HepG2 (cell line): ENCODE results near the gene EFNA2. TPM values are rescaled to one million over a fixed set of nuclear protein-coding genes. Genes with fewer than 3 reads are reported as not detected.
A peak's percentile ranks its signal among the peaks of the same experiment; 100 is the strongest.

Experiments
- GTF3A ChIP-seq: sonication (generic); formaldehyde crosslinking; conservative IDR thresholded peaks from 2 replicates; pipeline ENCODE4 v1.4.0; 2020; ENCODE audit warnings: mild to moderate bottlenecking, missing genetic modification reagents
- HDAC6 ChIP-seq: fragments of 200-600 bp; sonication (generic); IDR thresholded peaks from 2 replicates; pipeline ENCODE4 v1.7.0; 2017; ENCODE audit warnings: mild to moderate bottlenecking, antibody characterized with exemption, low read length, low read depth
- MAZ ChIP-seq, 2 experiments: sonication (generic) in 1 of 2; formaldehyde crosslinking in 1 of 2; IDR thresholded peaks; 2 replicates each; pipeline versions ENCODE4 v1.5.0 to v1.6.1; 2012 to 2020; ENCODE audit warnings: low read depth in 2 of 2, mild to moderate bottlenecking in 2 of 2, borderline replicate concordance in 1 of 2, improper control_type of control experiment in 1 of 2, low read length in 1 of 2, missing genetic modification reagents in 1 of 2, moderate library complexity in 1 of 2
- NAIF1 ChIP-seq: sonication (generic); formaldehyde crosslinking; IDR thresholded peaks from 2 replicates; pipeline ENCODE4 v1.5.0; 2020; ENCODE audit warnings: mild to moderate bottlenecking, missing genetic modification reagents, borderline replicate concordance
- NFKB2 ChIP-seq: sonication (generic); formaldehyde crosslinking; IDR thresholded peaks from 2 replicates; pipeline ENCODE4 v1.4.0; 2020; ENCODE audit warnings: missing genetic modification reagents, borderline replicate concordance
- SNAI1 ChIP-seq: sonication (generic); formaldehyde crosslinking; IDR thresholded peaks from 2 replicates; pipeline ENCODE4 v1.5.0; 2020; ENCODE audit warnings: mild to moderate bottlenecking, missing genetic modification reagents, borderline replicate concordance
- TBX2 ChIP-seq: sonication (generic); formaldehyde crosslinking; IDR thresholded peaks from 2 replicates; pipeline ENCODE4 v1.5.0; 2020; ENCODE audit warnings: missing genetic modification reagents, mild to moderate bottlenecking, borderline replicate concordance
- ZFP36L1 ChIP-seq: sonication (generic); formaldehyde crosslinking; IDR thresholded peaks from 2 replicates; pipeline ENCODE4 v1.8.0; 2022; ENCODE audit warnings: mild to moderate bottlenecking, missing genetic modification reagents, moderate library complexity
- ZIK1 ChIP-seq: sonication (generic); formaldehyde crosslinking; IDR thresholded peaks from 2 replicates; pipeline ENCODE4 v1.5.0; 2020; ENCODE audit warnings: mild to moderate bottlenecking, low read depth, missing genetic modification reagents, borderline replicate concordance
- ZNF121 ChIP-seq: sonication (generic); formaldehyde crosslinking; IDR thresholded peaks from 2 replicates; pipeline ENCODE4 v1.5.0; 2020; ENCODE audit warnings: mild to moderate bottlenecking, missing genetic modification reagents
- ZNF780A ChIP-seq: sonication (generic); formaldehyde crosslinking; IDR thresholded peaks from 2 replicates; pipeline ENCODE4 v1.8.0; 2022; ENCODE audit warnings: mild to moderate bottlenecking, missing genetic modification reagents, moderate library complexity
- polyA plus RNA-seq, 8 experiments: library from polyadenylated mRNA; depleted of rRNA in 3 of 8; stranded (reverse) in 7 of 8; unstranded in 1 of 8; fragments of >200 nt; fragmentation: Illumina TruSeq in 4 of 8; extraction: Trizol in 4 of 8; gene quantifications; 2 replicates each; pipeline versions ENCODE4 v1.2.1 to v1.2.3, GENCODE V29; 2011 to 2016; ENCODE audit warnings: low read depth in 4 of 8, missing spikeins in 1 of 8, mixed read lengths in 1 of 8; ENCODE audit not compliant: insufficient read depth in 1 of 8
- total RNA-seq, 5 experiments: library from RNA; depleted of rRNA; stranded (reverse); fragments of >200 nt; fragmentation: Illumina TruSeq; extraction: Trizol; gene quantifications; 2 replicates each; pipeline ENCODE4 v1.2.3, GENCODE V29; 2016; ENCODE audit warnings: low read depth in 1 of 5
- TF ChIP-seq, protein P1 (sequence below): sonication (generic); formaldehyde crosslinking; conservative IDR thresholded peaks from 2 replicates; pipeline ENCODE4 v1.8.1; 2023; ENCODE audit warnings: missing genetic modification reagents
- TF ChIP-seq, protein P2 (sequence below): sonication (generic); formaldehyde crosslinking; IDR thresholded peaks from 2 replicates; pipeline ENCODE4 v1.8.1; 2023; ENCODE audit warnings: missing genetic modification reagents, mild to moderate bottlenecking, borderline replicate concordance
- TF ChIP-seq, protein P3 (sequence below): sonication (generic); formaldehyde crosslinking; IDR thresholded peaks from one replicate; pipeline ENCODE4 v1.5.1; 2020; ENCODE audit warnings: mild to moderate bottlenecking, missing genetic modification reagents; ENCODE audit errors: not compliant biosample characterization

Gene EFNA2
- total and polyA plus RNA-seq, 2 of the 13 experiments (the other 11 are each of a cell fraction or from before 2014, with no cell fraction given), result 6.0 to 9.9 TPM

DNA sequence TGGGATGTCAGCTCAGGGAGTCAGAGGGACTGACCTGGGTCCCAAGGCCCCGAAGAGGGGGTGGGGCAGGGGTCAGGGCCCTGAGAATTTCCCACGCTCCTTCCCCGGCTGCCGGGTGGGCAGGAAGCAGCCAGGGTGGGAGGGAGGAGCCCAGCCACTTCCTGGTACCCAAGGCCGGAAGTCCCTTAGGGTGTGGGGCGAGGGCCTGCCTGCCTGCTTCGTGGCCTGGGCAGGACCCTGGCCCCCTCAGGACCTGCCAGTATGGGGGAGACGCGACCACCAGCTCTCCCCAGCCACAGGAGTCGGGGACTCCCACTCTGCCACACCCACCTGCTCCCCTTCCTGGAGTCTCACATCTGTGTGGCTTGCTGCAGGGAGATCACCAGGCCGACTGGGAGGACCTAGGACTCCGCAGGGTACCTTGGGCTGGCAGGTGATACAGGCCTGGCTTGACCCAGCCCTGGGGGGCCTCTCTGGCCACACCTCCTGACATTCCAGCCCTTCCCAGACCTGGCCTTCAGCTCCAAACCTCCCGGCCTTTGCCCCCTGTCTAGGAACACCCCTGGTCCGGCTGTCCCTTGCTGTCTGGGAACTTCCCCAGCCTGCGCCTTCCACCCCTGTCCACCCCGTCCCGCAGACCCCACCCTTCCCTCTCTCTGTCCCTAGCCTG, 26.3 kb upstream of the EFNA2 start (continued):
- TF ChIP-seq ZNF780A (CRISPR knock-in tag) (no peak), MAZ (IDR thresholded peaks at IDR 0.05; ENCODE audit: borderline replicate concordance, low read depth, low read length) (peak; percentile 25; the same call in 1 of the 2 replicates), MAZ (CRISPR knock-in tag; IDR thresholded peaks at IDR 0.05; ENCODE audit: low read depth) (peak; percentile 85), NAIF1 (CRISPR knock-in tag) (peak; percentile 57; the same call in 1 of the 2 replicates), ZIK1 (CRISPR knock-in tag) (no peak; the same call in 1 of the 2 replicates), GTF3A (CRISPR knock-in tag) (peak; percentile 86), ZFP36L1 (peak; percentile 97), HDAC6 (no peak), SNAI1 (CRISPR knock-in tag) (peak; percentile 22; the same call in 1 of the 2 replicates), TBX2 (CRISPR knock-in tag) (peak; percentile 90), NFKB2 (peak; percentile 70; the same call in 1 of the 2 replicates), ZNF121 (no peak)
- TF ChIP-seq, protein P1, sequence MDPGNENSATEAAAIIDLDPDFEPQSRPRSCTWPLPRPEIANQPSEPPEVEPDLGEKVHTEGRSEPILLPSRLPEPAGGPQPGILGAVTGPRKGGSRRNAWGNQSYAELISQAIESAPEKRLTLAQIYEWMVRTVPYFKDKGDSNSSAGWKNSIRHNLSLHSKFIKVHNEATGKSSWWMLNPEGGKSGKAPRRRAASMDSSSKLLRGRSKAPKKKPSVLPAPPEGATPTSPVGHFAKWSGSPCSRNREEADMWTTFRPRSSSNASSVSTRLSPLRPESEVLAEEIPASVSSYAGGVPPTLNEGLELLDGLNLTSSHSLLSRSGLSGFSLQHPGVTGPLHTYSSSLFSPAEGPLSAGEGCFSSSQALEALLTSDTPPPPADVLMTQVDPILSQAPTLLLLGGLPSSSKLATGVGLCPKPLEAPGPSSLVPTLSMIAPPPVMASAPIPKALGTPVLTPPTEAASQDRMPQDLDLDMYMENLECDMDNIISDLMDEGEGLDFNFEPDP (CRISPR knock-in tag), result no peak
- TF ChIP-seq, protein P2, sequence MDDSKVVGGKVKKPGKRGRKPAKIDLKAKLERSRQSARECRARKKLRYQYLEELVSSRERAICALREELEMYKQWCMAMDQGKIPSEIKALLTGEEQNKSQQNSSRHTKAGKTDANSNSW (CRISPR knock-in tag), result no peak
- TF ChIP-seq, protein P3, sequence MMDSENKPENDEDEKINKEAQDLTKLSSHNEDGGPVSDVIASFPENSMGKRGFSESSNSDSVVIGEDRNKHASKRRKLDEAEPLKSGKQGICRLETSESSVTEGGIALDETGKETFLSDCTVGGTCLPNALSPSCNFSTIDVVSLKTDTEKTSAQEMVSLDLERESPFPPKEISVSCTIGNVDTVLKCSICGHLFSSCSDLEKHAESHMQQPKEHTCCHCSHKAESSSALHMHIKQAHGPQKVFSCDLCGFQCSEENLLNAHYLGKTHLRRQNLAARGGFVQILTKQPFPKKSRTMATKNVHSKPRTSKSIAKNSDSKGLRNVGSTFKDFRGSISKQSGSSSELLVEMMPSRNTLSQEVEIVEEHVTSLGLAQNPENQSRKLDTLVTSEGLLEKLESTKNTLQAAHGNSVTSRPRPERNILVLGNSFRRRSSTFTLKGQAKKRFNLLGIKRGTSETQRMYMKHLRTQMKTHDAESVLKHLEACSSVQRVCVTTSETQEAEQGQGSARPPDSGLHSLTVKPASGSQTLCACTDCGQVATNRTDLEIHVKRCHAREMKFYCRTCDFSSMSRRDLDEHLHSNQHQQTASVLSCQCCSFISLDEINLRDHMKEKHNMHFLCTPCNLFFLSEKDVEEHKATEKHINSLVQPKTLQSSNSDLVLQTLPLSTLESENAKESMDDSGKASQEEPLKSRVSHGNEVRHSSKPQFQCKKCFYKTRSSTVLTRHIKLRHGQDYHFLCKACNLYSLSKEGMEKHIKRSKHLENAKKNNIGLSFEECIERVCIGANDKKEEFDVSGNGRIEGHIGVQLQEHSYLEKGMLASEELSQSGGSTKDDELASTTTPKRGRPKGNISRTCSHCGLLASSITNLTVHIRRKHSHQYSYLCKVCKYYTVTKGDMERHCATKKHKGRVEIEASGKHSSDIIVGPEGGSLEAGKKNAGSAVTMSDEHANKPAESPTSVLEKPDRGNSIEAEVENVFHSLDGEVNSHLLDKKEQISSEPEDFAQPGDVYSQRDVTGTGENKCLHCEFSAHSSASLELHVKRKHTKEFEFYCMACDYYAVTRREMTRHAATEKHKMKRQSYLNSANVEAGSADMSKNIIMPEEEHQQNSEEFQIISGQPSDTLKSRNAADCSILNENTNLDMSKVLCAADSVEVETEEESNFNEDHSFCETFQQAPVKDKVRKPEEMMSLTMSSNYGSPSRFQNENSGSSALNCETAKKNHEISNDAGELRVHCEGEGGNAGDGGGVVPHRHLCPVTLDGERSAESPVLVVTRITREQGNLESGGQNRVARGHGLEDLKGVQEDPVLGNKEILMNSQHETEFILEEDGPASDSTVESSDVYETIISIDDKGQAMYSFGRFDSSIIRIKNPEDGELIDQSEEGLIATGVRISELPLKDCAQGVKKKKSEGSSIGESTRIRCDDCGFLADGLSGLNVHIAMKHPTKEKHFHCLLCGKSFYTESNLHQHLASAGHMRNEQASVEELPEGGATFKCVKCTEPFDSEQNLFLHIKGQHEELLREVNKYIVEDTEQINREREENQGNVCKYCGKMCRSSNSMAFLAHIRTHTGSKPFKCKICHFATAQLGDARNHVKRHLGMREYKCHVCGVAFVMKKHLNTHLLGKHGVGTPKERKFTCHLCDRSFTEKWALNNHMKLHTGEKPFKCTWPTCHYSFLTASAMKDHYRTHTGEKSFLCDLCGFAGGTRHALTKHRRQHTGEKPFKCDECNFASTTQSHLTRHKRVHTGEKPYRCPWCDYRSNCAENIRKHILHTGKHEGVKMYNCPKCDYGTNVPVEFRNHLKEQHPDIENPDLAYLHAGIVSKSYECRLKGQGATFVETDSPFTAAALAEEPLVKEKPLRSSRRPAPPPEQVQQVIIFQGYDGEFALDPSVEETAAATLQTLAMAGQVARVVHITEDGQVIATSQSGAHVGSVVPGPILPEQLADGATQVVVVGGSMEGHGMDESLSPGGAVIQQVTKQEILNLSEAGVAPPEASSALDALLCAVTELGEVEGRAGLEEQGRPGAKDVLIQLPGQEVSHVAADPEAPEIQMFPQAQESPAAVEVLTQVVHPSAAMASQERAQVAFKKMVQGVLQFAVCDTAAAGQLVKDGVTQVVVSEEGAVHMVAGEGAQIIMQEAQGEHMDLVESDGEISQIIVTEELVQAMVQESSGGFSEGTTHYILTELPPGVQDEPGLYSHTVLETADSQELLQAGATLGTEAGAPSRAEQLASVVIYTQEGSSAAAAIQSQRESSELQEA, result peak; percentile 58
